Activated T-cell treated with anti-CD3 and anti-CD28 coated beads for 48 hours (primary cell): ENCODE data around the gene AKIP1.
A peak's percentile ranks its signal among the peaks of the same experiment; 100 is the strongest.

Experiments
- DNase-seq: peaks from one replicate; pipeline ENCODE4 v3.0.0-alpha.2; 2020; ENCODE audit warnings: low read depth

Gene AKIP1

GRCh38 chr11:8961401-8961800 is 50.4 kb downstream of the AKIP1 start:
- no peak for DNase-seq

- DNase-seq = no peak
These were observed 51.9 kb downstream of the AKIP1 start for GRCh38 chr11:8962841-8963240.

- peak; percentile 72 for DNase-seq
These were observed 52.8 kb downstream of the AKIP1 start for GRCh38 chr11:8963569-8964323.

GRCh38 chr11:8964324-8965320 is 53.6 kb downstream of the AKIP1 start, which contains the start of gene TMEM9B:
Gene TMEM9B, minus strand, starts transcription at chr11:8964442. Its CDS starts 129 bp downstream, at chr11:8964313.
- DNase-seq = peak; percentile 82

GRCh38 chr11:8967184-8967583 is 56.2 kb downstream of the AKIP1 start:
- DNase-seq = no peak
